GM21717 (cell line): ENCODE measurements around the gene RAB20.
"Not testable (repeated sequence)": the region's sequence is repeated elsewhere in the genome, so short reads cannot be mapped to it uniquely, and the experiment has no call there.

Experiments
- ATAC-seq: cut with Tn5 transposase; IDR thresholded peaks from one replicate; pipeline ENCODE4 v1.9.1; 2021; ENCODE audit warnings: mild to moderate bottlenecking, moderate library complexity; ENCODE audit not compliant: unreplicated experiment

RAB20 gene

DNA sequence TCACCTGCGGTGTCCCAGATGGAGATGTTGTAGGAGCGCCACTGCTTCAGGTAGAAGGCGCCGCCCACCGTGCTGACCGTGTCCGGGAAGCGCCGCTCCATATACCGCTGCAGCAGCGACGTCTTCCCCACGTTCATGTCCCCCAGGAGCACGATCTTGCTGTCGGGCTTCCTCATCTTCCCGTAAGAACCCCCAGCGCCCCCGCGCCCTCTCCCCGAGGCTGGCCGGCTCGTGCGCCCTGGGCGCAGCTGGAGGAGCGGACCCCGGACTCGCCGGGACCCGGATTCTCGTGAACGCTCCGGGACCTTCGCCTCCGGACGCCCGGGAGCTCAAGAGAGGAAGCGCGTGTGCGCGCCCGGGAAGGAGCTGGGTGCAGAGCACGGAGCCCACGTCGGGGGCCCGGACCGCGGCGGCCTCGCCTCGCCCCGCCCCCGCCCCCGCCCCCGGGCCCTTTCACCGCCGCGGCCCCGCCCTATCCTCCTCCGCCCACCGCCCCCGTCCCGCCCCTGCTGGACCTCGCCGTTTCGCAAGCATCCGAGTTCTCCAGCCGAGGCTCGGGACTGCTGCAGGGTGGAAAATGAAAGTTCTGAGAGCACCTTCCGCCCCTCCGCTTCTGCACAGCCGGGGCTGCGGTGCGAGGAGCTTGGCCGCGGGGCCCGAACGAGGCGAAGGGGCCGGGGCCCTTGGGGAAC lies at the start of gene RAB20:
RAB20 (minus strand) TSS at position 379 of the 692 bp plus-strand sequence; CDS start at position 176, 203 bp downstream.
- peak; percentile 88 for ATAC-seq

GRCh38 chr13:110610955-110611595 lies 49.6 kb upstream of the RAB20 start:
- ATAC-seq: peak; percentile 45

- no peak for ATAC-seq
These were observed 46.2 kb upstream of the RAB20 start for GRCh38 chr13:110607675-110608224.

DNA sequence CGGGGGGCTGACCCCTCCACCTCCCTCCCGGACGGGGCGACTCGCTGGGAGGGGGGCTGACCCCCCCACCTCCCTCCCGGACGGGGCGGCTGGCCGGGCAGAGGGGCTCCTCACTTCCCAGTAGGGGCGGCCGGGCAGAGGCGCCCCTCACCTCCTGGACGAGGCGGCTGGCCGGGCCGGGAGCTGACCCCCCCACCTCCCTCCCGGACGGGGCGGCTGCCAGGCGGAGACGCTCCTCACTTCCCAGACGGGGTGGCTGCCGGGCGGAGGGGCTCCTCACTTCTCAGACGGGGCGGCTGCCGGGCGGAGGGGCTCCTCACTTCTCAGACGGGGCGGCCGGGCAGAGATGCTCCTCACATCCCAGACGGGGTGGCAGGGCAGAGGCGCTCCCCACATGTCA lies 44.8 kb upstream of the RAB20 start:
- ATAC-seq: not testable (repeated sequence)

DNA sequence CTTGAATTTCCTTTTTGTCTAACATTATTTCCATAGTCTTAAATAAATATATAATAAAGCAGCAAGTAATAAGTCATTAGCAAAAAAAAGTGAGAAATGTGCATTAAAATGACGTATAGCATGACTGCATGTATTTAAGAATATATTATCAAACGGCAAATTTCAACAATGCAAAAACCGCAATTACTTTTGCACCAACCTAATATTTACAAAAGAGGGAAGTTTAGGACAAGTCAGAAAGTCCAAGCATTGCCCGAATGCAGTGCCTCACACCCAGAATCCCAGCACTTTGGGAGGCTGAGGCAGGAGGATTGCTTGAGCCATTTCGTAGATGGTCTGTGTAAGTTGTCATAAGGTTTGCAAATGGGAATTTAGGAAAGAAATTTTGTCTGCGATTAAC lies 43.6 kb upstream of the RAB20 start:
- ATAC-seq: no peak

DNA sequence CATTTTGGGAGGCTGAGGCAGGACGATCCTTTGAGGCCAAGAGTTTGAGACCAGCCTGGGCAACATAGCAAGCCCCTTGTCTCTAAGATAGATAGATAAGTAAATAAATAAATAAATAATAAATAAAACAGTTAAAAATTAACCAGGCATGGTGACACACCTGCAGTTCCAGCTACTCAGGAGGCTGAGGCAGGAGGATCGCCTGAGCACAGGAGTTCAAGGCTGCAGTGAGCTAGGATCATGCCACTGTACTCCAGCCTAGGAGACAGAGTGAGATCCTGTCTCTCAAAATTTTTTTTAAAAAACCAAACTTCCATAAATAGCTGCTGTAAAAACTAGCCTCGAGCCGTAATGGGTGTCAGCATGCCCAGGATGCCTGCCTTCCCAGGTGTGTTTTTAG lies 39.5 kb upstream of the RAB20 start:
- ATAC-seq: no peak

DNA sequence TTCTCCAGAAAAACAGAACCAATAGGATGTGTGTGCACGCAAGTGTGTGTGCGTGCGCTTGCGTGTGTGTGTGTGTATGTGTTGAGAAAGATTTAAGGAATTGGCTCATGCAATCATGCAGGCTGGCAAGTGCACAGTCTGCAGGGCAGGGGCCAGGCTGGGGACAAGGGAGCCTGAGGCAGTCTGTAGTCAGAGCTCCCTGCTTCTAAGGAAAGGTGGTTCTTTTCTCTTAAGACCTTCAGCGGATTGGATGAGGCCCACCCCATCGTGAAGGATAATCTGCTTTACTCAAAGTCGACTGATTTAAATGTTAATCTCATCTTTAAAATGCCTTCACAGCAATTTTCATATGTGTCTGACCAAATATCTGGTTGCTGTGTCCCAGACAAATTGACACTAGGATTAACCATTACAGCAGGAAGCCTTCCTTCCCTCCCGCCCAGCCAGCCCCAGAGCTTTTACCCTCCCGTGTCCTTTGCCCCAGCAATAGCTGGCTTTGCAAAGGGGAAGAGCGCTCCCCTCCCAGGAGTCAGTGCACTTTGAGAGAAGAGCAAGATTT lies 38.8 kb upstream of the RAB20 start:
- ATAC-seq: no peak

- no peak for ATAC-seq
These were observed 35.6 kb upstream of the RAB20 start for GRCh38 chr13:110597041-110597689.

GRCh38 chr13:110593430-110594130 lies 32.1 kb upstream of the RAB20 start:
- ATAC-seq: peak; percentile 77

DNA sequence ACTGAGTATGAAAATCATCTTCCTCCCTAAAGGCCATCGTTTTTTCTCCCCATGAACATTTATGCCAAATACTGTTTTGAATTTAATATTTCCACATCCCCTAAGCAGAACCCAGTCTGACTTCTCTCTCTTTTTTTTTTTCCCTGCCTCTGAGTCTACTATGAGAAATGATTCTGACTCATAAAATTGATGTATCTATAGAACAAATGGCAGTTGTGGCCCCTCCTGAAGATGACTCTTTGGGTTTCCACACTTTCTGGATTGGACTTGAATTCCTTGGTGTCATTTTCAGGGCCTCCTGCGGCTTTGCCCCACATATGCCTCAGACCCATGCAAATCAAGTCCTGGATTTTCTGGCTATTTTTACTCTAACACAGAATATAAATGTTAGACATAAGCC lies 31.1 kb upstream of the RAB20 start:
- ATAC-seq: no peak

DNA sequence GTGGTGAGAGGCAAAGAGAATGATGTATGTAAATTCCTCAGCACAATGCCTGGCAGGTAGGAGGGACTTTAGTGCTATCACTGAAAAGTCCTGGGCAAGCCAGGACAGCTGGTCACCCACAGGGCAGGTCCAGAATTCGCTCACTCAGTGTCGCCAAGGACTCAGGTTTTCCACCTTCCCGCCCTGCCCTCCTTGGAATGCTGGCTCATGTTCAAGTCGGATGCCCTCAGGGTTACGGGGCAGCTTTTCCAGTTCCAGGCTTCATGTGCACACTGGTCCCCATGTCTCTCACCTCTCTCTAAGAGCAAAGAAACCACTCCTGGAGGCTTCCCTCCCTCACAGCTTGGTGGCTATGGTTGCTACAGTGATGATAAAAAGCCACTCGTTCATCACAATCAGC lies 29.1 kb upstream of the RAB20 start:
- no peak for ATAC-seq

DNA sequence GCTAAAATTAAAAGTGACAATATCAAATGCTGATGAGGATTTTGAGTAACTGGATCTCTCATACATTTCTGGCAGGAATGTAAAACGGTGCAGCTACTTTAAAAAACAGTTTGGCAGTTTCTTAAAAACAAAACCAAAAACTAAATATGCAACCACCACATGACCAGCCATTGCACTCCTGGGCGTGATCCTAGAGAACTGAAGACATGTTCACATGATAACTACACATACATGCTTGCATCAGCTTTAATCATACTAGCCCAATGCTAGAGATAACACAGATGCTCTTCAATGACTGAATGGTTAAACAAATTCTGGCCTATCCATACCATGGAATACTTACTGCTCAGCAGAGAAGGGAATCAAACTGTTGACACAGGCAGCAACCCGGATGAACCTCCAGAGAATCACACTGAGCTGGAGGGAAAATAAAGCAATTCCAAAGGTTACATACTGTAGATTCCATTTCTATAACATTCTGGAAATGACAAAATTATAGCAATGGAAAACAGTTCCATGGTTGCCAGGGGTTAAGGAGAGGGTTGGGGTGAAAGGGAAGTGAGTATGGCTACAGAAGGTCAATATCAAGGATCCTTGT lies 28.4 kb upstream of the RAB20 start:
- no peak for ATAC-seq

GRCh38 chr13:110583178-110583865 lies 21.8 kb upstream of the RAB20 start:
- no peak for ATAC-seq

DNA sequence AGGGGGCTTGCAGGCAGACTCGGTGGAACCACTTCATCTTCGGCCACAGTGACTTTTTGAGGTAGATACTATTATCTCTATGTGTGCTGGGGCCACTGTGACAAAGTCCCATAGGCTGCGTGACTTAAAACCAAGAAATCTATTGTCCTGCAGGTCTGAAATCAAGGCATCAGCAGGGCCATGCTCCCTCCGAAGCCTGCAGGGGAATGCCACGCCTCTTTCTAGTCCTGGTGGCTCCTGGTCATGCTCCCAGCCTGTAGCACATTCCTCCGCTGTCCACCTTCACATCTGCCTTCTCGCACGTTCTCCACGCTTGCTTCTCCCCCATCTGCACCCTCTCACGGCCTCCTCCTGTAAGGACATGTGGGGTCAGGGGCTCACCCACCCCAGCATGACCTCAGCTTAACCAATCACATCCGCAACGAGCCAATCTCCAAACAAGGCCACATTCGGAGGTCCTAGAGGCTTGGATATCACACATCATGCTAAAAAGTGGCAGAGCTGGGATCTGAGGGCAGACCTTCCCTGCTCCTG lies 21.0 kb upstream of the RAB20 start:
- ATAC-seq: no peak

DNA sequence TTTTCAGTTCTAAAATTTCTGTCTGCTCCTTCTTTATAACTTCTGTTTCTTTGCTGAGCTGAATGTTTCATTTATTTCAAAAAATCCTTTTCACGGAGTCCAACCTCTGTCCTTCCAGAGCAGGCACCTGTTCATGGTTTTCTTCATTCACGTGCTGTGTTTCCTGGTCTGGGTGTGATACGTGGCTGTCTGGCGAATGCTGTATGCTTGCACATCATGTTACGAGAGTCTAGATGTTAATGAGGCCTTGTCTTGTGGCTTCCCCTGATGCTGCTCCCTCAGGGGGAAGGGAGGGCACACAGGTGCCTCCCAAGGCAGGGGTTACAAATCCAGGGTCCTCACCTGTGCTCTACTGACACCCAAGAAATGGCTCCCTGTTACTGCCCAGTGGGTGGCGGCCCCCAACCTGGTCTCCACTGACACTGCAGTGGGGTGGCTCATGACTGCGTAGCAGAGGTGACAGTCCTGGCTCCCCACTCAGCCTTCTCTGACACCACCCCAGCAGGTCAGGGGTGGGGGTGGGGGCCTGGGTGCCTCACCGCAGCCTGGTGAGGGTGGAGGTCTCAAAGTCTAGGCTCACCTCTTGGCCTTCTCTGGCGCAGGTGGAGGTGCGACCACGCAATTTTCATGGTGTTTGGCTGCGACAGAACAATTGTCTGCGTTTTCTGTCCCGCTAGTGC lies 20.1 kb upstream of the RAB20 start:
- ATAC-seq: no peak

DNA sequence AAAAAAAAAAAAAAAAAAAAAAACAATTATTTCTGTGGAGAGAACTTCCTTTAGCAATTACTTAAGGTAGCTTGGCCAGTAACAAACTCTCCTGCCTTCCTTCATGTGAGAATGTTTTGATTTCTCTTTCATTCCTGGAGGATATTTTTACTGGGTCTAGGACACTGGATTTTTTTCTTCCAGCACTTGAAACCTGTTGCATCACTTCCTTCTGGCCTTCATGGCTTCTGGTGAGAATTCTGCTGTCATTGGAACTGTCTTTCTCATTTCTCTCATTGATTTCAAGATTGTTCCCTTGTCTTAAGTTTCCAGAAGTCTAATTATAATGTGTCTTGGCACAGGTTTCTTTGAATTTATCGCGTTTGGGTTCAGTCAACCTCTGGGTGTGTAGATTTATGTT lies 19.3 kb upstream of the RAB20 start:
- ATAC-seq: no peak

GRCh38 chr13:110578363-110578762 lies 16.8 kb upstream of the RAB20 start:
- no peak for ATAC-seq

DNA sequence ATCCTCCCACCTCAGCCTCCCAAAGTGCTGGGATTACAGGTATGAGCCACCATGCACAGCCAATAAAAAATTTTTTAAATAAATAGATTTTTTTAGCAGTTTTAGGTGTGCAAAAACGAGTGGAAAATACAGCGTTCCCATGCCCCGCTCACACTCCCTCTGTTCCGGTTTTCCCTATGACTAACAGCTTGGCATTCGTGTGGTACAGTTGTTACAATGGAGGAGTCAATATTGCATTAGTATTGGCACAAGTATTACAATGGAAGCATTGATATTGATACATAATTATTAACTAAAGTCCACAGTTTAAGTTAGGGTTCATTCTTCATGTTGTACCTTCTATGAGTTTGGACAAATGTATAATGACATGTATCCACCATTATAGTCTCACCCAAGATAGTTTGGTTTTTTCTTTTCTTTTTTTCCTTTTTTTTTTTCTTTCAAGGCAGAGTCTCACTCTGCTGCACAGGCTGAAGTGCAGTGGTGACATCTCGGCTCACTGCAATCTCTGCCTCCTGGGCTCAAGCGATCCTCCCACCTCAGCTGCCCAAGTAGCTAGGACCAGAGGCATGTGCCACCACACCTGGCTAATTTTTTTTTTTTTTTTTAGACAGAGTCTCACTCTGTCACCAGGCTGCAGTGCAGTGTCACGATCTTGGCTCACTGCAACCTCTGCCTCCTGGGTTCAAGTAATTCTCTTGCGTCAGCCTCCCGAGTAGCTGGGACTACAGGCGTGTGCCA lies 15.4 kb upstream of the RAB20 start:
- ATAC-seq: no peak

- ATAC-seq: no peak
These were observed 14.5 kb upstream of the RAB20 start for GRCh38 chr13:110576070-110576394.
